CD4-positive, alpha-beta T cell treated with Interferon alpha-2 for 1 hour (primary cell): ENCODE measurements around the gene DBN1.
A peak's percentile ranks its signal among the peaks of the same experiment; 100 is the strongest.

ENCODE experiments used
- DNase-seq, 2 donors: peaks; one replicate each; pipeline ENCODE4 v3.0.0-alpha.2; 2020 to 2022

Gene DBN1

DNA sequence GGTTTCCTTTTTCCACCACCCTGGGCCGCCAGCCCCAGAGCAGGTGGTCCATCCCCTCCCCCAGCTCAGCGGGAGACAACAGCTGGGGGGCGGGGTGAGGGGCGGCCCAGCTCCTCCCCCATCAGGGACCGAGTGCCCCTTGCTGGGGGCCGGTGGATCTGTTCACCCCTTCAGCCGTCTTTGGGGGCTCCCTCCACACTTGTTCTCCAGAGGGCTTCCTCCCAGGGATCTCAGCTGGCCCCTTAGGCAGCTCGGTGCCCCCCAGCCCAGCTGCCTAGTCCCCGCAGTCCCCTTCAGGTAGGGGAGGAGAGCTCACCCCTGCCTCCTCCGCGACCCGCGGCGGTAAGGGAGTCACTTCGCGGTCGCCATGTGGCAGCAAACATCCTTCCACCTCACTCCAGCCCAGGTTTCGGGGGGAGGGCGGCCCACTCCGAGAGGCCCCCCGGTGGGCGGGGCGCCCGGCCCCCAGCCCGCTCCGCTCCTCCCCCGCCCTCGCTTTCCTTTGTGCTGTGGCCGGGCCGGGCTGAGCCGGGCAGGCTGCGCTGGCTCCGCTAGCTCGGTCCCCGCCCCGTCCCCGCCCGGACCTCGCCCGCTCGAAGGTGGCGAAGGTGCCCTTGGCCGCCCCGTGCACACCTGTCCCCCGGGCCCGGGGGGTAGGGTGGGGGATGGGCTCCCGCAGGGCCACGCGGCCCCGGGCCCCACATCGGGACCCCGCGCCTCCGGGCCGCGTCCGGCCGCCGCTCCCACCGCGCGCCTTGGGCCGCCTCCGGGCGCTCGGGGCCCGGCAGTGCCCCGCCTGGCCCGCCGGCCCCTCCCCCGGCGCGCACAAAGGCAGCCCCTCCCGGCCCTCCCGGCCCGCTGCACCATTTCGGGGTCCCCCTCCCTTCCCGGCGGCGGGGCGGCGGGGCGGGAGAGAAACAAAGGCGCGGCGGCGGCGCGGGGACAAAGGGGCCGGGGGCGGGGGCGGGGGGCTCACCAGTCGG lies 683 bp downstream of the DBN1 start:
- peak; percentile 57 to 68 for DNase-seq

DNA sequence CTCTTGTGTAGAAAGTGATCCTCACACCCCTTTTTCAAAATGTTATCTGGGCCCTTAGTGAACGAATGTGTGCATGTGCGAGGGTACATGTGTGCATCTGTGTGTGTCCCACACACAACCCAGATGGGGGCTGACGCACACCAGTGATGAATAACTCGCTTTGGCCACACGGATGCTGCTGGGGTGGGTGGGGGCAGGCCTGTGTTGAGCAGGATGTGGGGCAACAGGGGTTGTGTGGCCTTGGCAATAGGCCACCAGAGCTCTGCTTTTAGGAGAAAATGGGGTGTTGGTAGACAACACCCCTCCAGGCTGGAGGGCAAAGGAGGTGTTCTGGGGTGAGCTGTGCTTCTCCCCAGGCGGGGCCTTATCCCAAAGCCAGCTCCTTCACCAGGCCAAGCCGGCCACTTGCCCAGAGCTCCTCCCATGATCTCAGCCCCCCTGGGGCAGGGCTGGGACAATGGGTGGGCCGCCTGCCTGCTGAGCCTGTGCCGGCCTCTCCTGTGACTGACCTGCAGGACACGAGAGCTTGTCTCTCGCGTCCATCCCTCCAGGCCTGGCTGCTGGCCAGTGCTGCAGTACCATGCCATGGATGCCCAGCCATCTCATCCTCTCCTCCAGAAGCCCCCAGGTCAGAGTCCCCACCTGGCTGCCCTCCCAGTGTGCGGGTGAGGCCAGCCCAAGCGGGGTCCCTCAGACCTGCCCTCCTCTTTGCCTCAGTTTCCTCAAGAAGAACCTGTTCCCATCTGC lies 1.7 kb downstream of the DBN1 start:
- peak in 1 of 2 donors; percentile 24 for DNase-seq

DNA sequence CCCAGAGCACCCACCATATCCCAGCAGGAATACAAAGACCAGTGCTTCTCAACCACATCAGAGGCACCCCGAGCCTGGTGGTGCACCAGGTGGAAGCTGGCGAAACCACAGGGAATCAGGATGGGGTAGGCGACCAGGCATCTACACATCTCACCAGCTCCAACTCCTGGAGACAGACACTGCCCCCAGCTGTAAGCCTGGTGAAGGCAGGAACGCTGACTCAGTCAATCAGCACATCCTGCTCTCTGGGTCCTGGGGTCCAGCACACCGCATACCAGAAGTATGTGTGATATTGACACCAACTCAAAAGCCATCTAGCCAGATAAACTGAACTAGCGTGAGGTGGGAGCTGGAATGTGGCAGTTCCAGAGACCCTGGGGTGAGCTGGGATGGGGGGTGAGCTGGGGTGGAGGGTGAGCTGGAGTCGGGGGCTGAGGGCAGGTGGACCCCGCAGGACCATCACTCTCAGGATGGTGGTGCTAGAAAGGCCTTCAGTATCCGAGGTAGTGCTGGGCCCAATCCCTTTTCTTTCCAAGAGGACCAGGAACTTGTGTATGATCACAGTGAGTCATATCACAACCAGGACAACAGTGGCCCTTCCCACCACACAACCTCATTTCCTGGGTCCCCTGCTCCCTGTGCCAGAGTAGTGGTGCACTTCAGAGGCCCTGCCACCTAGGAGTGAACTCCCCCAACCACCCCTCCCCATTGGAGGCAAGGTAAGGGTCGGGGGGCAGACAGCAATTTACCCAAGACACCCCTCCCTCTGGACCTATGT lies 2.5 kb downstream of the DBN1 start:
- DNase-seq: no peak

DNA sequence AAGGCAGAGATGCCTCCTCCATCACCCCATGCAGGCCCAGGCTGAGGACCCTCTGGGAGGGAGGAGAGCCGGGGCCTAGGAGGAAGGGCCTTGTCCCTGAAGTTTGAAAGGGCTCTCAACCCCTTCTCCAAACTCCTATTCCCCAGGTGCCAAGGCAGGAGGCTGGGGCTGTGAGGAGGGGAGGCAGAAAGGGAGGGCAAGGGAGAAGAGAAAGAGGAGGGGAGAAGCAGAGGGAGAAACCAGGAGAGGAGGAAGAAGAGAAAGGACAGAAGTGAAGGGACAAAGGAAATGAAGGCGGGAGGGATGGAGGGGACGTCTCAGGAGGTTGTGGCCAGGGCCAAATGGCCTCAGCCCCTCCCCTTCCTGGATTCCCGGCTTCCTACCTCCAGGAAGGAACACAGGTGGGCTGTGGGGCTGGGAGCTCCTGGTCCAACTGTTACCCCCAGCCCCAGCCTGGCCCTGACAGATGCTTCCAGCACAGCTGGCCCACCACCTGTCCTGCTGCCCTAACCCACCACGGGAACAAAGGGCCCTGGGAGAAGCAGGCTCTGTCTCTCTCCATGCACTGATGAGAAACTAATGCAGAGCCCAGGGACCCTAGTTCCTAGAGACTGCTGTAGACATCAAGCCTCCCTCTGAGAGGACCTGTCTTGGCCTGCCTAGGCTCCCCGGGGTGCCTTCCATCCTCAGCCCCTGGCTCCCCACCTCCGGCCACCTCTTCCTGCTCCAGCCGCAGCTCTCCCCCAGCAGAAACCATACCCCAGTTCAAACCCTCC lies 3.5 kb downstream of the DBN1 start:
- no peak for DNase-seq

DNA sequence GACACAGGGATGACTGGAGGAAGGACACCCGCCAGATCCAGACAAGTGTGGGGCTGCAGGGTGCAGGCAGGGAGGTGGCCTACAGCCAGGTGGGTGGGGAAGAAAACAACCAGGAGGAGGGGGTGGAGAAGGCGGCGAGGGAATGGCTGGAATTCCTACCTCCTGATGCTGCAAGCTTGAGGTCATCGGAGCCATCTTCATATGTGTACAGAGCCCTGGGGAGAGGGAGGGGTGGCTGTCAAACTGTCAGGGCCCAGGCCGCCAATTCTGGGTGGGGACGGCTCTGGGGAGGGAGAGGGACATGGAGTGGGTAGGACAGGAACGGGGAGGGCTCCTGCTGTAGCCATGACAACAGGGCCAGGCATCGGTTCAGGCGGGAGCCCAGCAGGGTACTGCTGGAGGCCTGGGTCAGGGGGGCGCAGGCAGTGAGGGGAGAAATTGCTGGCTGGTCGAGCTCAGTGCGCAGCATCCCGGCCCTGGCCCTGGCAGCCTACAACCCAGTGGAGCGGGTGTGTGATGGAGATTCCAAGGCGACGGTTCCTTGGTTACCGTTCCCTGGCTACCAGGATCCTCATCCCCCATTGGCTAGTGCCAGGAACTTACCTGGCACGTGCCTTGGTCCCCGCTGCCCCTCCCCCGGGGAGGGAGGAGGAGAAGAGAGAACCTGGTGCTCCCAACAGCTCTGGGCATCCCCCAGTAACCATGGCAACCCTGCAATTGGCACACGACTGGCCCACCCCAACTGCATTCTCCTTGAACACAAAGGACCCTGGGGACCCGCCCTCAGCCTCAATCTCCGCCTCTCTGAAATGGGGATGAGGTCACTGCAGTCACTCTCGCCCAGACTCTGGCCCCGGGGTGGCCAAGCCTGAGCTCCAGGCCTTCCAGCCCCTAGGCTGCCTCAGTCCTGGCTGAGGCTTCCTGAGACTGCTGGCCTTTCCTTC lies 4.5 kb downstream of the DBN1 start:
- DNase-seq: no peak

DNA sequence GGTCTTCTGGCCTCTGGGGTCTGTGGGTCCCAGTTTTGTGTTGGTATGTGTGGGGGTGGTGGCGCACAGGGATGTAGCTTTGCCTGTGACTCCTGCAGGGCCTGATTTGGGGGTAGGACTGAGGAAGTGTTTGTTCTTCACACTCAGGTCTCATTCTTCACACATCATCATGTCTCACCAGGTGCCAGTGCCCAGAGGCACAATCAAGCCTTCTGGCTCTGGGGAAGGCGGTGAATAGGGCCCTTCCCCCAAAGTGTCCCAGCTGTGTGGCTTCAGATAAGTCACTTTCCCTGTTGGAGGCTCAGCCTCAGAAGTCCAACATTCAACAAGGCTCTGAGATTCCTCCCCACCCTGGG lies 5.1 kb downstream of the DBN1 start:
- DNase-seq: no peak

DNA sequence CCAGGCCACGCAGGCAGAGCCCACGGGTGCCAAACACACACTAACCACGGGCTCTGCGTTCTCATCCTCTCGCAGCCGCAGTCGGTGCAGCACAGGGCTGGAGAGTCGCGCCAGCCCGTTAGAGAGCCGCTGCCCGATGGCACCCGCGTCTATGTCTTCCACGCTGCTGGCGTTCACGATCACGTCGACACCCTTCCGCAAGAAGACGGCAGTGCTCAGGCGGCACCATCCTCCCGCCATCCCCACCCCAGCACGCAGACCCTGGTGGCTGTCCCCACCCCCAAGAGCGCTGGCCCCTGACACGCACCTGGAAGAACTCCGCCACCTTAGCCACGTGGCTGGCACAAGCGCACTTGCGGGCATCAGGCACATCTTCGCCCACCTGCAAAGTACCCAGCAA lies 6.0 kb downstream of the DBN1 start:
- DNase-seq: no peak

DNA sequence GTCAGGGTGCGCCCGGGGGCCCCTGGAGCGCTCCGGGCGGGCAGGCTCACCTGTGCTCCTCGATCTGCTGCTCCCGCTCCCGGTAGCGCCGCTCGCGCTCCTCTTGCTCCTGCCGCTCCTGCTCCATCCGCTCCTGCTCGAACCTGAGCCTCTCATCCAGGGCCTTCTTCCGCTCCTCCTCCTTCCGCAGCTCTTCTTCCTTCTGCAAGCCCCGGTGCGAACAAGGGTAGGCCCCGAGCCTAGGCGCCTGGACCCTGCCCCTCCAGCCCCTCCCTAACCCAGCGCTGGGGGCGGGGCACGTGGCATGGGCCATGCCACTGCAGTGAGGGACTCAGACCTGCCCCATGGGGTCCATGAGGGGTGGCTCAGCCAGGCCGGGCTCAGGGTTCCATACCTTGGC lies 6.6 kb downstream of the DBN1 start:
- no peak for DNase-seq

DNA sequence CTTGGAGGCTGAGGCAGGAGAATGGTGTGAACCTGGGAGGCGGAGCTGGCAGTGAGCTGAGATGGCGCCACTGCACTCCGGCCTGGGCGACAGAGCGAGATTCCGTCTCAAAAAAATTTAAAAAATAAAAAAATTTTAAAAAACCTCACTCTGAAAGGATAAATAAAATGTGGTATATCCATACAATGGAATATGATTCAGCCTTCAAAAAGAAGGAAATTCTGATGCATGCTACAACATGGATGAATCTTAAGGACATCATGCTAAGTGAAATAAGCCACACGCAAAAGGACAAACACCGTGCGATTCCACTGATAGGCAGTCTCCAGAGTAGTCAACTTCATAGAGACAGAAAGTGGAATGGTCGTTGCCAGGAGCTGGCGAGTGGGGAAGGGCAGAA lies 8.4 kb downstream of the DBN1 start:
- DNase-seq: no peak

DNA sequence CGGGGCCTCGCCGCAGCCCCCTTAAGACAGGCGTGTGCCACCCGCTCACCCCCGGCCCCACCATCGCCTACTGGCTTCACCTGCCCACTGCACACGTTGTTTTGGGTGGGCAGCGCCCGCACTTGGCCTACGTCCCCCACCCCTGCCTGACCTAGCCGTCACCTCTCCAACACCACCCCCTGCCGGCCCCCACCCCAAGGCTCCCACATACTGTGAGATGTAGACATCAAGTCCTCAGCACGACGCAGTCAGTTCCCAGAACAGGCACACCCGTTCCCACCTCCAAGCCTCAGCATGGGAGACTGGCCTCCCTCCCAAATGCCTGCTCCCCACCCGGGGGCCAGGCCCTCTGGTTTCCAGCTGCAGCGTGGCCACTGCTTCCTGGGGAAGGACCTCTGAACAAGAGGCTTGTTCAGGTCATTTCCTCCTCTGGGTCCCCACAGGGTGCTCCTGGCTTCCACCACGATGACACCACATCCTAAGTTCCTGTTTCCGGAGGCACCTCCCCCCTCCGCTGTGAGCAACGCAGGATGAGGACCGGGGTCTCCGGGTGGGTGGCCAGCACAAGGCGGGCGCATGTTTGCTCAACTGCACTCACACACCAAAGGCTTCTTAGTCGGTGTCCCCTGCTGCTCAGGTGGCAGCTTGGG lies 11.3 kb downstream of the DBN1 start:
- DNase-seq: peak in 1 of 2 donors; percentile 42

DNA sequence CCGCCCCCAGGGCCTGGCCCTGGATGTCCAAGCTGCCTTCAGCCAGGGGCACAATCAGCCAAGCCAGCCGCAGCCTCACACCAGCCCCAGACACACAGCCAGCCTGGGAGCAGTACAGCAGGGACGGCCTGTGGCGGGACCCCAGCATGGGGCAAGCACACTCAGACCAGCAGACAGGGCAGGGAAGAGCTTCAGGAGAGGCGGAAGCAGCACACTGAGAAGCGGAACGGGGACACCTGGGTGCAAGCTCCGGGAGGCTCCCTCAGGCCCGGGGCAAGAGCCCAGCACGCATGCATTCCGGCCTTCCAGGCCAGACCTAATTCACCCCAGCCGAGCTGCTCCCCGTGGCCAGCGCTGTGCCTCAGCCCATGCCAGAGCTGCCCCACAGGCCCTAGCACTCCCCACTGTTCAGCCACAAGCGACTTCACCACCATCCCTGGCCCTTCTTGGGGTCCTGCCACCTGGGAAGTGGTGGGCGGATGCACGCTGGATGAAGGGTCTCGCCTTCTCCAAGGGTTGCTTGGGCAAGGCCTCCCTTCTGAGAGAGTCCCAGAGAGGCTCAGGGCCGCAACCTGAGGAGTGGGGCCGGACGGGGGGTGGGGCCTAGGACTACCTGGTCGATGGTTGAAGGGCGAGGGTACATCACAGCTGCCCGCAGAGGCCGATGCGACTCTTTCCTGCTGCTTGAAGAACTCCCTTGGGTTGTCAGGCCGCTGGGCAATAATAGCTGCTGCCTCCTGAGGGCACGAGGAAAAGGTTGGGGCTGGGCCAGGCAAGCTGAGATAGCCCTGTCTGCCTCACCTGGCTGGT lies 13.4 kb downstream of the DBN1 start:
- DNase-seq: no peak

DNA sequence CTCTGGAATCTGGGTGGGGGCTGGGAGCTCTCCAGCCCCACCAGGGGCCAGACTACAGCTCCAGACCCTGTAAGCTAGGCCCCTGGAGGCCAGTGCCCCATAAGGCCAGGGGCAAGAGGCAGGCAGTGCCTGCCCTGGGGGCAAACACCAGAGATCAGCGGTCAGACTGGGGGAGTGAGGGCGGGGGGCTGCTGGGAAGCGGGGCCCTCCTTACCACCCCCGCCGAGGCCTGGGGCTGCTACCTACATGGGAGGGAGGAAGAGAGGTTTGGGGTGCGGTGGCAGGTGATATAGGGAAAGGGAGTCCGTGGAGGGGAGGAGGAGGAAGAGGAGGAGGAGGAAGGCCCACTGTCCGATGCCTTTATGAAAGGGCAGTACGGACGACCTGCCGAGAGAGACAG lies 14.1 kb downstream of the DBN1 start:
- no peak for DNase-seq

DNA sequence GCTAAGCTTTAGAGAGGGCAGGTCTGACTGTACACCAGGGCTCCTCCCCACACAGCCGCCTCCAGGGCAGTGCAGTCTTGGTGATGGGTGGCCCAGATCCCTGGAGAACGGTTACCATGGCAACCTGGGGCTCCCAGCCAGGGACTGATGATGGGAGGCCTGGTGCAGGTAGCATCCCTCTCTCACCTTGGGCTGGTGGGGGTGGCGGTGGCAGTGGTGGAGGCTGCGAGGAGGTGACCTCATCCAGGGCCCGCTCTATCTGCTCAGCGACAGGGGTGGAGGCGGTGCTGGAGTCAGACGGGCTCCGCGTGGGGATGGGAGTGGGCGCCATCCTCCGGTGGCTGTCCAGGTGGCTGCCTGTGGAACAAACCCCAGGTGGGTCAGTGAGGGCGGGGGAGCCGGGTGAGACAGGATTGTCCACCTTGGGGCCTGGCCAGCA lies 14.5 kb downstream of the DBN1 start:
- DNase-seq: no peak

DNA sequence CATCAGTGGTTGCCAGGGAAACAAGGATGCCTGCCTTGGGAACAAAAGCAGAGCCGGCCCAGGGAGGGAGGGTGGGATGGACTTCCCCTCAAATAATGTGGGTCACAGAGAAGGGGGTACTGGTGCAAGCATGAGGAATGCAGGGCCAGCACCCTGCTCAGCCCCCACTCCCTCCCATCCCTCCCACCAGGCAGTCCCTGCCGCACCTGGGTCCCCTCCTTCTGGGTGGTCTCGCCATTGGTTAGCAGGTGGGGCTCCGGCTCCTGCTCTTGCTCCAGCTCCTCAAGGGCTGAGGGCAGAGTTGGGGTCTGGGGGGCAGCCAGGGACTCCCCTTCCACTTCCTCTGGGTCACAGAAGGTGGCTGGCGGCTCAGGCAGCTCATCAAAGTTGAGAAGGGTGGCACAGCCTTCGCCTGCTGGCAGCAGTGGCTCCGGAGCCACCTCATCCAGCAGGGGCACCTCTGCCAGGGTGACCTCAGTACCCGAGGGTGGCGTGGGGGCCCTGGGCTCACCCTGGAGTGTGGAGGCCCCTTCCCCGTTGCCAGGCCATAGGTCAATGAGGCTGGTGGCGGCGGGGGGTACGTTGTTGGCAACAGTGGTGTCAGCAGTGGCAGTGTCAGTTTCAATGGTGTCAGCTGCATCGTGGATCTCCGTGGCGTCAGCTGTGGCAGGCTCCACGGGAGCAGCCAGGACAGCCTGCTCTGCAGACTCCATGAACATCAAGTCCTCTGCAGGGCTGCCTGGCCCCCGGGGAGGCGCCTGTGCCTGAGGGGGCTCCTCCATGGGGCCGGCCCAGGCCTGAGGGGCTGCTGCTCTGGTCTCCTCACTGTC lies 15.4 kb downstream of the DBN1 start:
- DNase-seq: no peak

DNA sequence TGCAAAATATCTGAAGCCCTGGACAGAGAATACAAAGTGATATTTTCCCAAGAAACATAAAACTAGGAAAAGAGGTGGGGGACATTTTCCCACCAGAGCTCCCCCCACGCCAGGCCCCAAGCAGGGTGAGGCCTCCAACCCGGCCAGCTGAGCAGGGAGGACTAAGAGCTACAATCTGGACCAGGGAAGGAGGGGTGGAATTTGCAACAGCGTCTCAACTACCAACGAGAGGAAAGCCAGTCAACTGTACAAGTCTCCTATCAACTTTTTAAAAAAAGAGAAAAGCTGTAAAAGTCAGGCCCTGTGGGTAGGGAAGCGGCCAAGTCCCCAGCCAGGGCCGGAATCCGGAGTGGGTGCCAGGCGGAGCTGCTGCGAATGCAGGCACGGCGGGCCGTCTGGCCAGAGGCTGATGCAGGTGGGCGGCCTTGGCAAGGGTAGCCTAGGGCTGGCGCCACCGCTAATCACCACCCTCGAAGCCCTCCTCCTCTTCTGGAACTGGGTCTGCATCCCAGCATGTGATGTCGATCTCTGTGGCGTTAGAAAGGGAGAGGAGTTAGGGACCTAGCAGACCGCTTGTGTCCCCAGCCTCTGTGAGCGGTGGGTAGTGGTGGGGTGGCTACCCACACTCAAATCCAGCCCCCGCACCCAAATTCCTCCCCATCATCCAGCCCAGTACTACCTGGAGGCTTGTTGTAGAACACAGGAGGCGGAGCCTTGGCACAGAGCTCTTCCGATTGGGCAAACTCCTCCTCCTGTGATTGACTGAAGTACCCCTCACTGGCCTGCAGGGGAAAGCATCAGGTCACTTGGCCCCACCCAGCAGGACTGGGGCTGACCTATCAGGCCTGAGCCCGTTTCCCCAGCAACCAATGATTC lies 16.2 kb downstream of the DBN1 start:
- peak; percentile 79 to 86 for DNase-seq

DNA sequence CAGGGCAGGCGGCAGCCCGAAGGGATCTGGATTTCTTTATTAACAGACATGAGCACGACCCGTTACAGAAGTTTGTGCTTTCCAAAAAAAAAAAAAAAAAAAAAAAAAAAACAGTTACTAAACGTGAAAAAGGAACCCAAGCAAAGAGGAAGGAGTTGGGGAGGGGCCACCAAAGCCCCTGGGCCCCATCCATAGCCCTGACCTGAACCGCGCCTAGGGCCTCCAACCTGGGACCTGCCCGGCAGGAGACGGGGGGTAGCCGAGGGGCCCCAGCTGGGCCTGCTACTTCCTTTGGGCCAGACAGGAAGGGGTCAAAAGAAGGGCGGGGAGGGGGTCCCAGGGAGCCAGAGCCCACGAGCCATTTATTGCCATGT lies 16.9 kb downstream of the DBN1 start:
- DNase-seq: no peak

DNA sequence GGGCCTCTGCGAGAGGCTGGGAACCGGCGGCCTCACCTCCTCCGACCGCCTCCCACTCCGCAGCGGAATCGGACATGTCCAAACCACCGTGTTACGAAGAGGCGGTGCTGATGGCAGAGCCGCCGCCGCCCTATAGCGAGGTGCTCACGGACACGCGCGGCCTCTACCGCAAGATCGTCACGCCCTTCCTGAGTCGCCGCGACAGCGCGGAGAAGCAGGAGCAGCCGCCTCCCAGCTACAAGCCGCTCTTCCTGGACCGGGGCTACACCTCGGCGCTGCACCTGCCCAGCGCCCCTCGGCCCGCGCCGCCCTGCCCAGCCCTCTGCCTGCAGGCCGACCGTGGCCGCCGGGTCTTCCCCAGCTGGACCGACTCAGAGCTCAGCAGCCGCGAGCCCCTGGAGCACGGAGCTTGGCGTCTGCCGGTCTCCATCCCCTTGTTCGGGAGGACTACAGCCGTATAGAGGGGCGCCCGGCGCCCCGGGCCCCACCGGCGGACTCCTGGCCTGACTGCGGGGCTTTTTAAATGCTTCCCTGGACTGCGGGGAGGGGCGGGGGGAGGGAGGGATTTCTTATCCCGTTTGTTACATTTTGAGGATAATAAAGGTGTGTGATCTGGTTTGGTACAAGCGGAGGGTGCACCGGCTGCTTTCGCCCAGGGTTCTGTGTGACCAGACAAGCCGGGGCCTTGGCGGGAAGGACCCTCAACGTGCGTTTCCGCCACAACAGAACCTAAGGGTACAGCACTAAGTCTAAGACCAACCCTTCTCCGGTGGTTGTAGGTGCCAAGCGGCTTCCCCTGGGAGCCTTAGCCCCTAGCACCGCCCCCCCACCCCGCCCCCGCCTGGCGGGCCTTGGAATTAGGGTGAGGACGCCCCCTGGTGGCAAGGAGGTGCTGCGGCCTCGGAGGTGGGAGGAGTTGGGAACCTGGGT lies 17.5 kb downstream of the DBN1 start:
- peak; percentile 91 to 94 for DNase-seq
